HepG2 (cell line): ENCODE measurements around the gene SYNE1. TPM values are rescaled to one million over a fixed set of nuclear protein-coding genes. Genes with fewer than 3 reads are reported as not detected.

Source experiments
- BRCA1 ChIP-seq: sonication (generic); formaldehyde crosslinking; IDR thresholded peaks from 2 replicates; pipeline ENCODE4 v1.4.0; 2020; ENCODE audit warnings: missing genetic modification reagents
- BRF2 ChIP-seq: sonication (generic); formaldehyde crosslinking; IDR thresholded peaks from 2 replicates; pipeline ENCODE4 v1.8.1; 2022; ENCODE audit warnings: mild to moderate bottlenecking, missing genetic modification reagents
- JARID2 ChIP-seq: sonication (generic); formaldehyde crosslinking; IDR thresholded peaks from 2 replicates; pipeline ENCODE4 v1.8.1; 2023; ENCODE audit warnings: missing genetic modification reagents, inconsistent platforms; ENCODE audit not compliant: insufficient replicate concordance
- MAFK ChIP-seq, 2 experiments: IDR thresholded peaks in 1 of 2; conservative IDR thresholded peaks in 1 of 2; 2 replicates each; pipeline ENCODE4 v1.6.1; 2011; ENCODE audit warnings: improper control_type of control experiment in 2 of 2, low read length in 2 of 2
- ZBTB3 ChIP-seq: sonication (generic); formaldehyde crosslinking; IDR thresholded peaks from 2 replicates; pipeline ENCODE4 v1.4.0; 2020; ENCODE audit warnings: low read depth, mild to moderate bottlenecking, moderate library complexity, missing genetic modification reagents, borderline replicate concordance
- ZBTB7A ChIP-seq: sonication (generic); formaldehyde crosslinking; IDR thresholded peaks from 2 replicates; pipeline ENCODE4 v1.8.0; 2022; ENCODE audit warnings: mild to moderate bottlenecking, missing genetic modification reagents
- ZNF17 ChIP-seq: sonication (generic); formaldehyde crosslinking; IDR thresholded peaks from 2 replicates; pipeline ENCODE4 v1.5.0; 2020; ENCODE audit warnings: mild to moderate bottlenecking, missing genetic modification reagents
- ZNF224 ChIP-seq: sonication (generic); formaldehyde crosslinking; IDR thresholded peaks from 2 replicates; pipeline ENCODE4 v1.5.0; 2020; ENCODE audit warnings: mild to moderate bottlenecking, missing genetic modification reagents
- ZNF281 ChIP-seq: sonication (generic); formaldehyde crosslinking; IDR thresholded peaks from 2 replicates; pipeline ENCODE4 v1.4.0; 2020; ENCODE audit warnings: missing genetic modification reagents, borderline replicate concordance
- ZNF432 ChIP-seq: sonication (generic); formaldehyde crosslinking; IDR thresholded peaks from 2 replicates; pipeline ENCODE4 v1.5.0; 2020; ENCODE audit warnings: missing genetic modification reagents, mild to moderate bottlenecking, borderline replicate concordance
- polyA plus RNA-seq, 8 experiments: library from polyadenylated mRNA; depleted of rRNA in 3 of 8; stranded (reverse) in 7 of 8; unstranded in 1 of 8; fragments of >200 nt; fragmentation: Illumina TruSeq in 4 of 8; extraction: Trizol in 4 of 8; gene quantifications; 2 replicates each; pipeline versions ENCODE4 v1.2.1 to v1.2.3, GENCODE V29; 2011 to 2016; ENCODE audit warnings: low read depth in 4 of 8, missing spikeins in 1 of 8, mixed read lengths in 1 of 8; ENCODE audit not compliant: insufficient read depth in 1 of 8
- total RNA-seq, 5 experiments: library from RNA; depleted of rRNA; stranded (reverse); fragments of >200 nt; fragmentation: Illumina TruSeq; extraction: Trizol; gene quantifications; 2 replicates each; pipeline ENCODE4 v1.2.3, GENCODE V29; 2016; ENCODE audit warnings: low read depth in 1 of 5
- TF ChIP-seq, protein P1 (sequence below): sonication (generic); formaldehyde crosslinking; IDR thresholded peaks from 2 replicates; pipeline ENCODE4 v1.5.0; 2020; ENCODE audit warnings: mild to moderate bottlenecking, missing genetic modification reagents, borderline replicate concordance
- TF ChIP-seq, protein P2 (sequence below): sonication (generic); formaldehyde crosslinking; IDR thresholded peaks from 2 replicates; pipeline ENCODE4 v1.4.0; 2020; ENCODE audit warnings: mild to moderate bottlenecking, low read depth, missing genetic modification reagents
- TF ChIP-seq, protein P3 (sequence below): sonication (generic); formaldehyde crosslinking; IDR thresholded peaks from 2 replicates; pipeline ENCODE4 v1.4.0; 2020; ENCODE audit warnings: mild to moderate bottlenecking, missing genetic modification reagents

Gene SYNE1
- total and polyA plus RNA-seq, 2 of the 13 experiments (the other 11 are each of a cell fraction or from before 2014, with no cell fraction given) = 5.5 to 15.9 TPM

- TF ChIP-seq, protein P1, sequence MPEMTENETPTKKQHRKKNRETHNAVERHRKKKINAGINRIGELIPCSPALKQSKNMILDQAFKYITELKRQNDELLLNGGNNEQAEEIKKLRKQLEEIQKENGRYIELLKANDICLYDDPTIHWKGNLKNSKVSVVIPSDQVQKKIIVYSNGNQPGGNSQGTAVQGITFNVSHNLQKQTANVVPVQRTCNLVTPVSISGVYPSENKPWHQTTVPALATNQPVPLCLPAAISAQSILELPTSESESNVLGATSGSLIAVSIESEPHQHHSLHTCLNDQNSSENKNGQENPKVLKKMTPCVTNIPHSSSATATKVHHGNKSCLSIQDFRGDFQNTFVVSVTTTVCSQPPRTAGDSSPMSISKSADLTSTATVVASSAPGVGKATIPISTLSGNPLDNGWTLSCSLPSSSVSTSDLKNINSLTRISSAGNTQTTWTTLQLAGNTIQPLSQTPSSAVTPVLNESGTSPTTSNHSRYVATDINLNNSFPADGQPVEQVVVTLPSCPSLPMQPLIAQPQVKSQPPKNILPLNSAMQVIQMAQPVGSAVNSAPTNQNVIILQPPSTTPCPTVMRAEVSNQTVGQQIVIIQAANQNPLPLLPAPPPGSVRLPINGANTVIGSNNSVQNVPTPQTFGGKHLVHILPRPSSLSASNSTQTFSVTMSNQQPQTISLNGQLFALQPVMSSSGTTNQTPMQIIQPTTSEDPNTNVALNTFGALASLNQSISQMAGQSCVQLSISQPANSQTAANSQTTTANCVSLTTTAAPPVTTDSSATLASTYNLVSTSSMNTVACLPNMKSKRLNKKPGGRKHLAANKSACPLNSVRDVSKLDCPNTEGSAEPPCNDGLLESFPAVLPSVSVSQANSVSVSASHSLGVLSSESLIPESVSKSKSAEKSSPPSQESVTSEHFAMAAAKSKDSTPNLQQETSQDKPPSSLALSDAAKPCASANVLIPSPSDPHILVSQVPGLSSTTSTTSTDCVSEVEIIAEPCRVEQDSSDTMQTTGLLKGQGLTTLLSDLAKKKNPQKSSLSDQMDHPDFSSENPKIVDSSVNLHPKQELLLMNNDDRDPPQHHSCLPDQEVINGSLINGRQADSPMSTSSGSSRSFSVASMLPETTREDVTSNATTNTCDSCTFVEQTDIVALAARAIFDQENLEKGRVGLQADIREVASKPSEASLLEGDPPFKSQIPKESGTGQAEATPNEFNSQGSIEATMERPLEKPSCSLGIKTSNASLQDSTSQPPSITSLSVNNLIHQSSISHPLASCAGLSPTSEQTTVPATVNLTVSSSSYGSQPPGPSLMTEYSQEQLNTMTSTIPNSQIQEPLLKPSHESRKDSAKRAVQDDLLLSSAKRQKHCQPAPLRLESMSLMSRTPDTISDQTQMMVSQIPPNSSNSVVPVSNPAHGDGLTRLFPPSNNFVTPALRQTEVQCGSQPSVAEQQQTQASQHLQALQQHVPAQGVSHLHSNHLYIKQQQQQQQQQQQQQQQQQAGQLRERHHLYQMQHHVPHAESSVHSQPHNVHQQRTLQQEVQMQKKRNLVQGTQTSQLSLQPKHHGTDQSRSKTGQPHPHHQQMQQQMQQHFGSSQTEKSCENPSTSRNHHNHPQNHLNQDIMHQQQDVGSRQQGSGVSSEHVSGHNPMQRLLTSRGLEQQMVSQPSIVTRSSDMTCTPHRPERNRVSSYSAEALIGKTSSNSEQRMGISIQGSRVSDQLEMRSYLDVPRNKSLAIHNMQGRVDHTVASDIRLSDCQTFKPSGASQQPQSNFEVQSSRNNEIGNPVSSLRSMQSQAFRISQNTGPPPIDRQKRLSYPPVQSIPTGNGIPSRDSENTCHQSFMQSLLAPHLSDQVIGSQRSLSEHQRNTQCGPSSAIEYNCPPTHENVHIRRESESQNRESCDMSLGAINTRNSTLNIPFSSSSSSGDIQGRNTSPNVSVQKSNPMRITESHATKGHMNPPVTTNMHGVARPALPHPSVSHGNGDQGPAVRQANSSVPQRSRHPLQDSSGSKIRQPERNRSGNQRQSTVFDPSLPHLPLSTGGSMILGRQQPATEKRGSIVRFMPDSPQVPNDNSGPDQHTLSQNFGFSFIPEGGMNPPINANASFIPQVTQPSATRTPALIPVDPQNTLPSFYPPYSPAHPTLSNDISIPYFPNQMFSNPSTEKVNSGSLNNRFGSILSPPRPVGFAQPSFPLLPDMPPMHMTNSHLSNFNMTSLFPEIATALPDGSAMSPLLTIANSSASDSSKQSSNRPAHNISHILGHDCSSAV (CRISPR knock-in tag) = no peak
- TF ChIP-seq ZBTB7A (no peak), ZNF281 (CRISPR knock-in tag) (no peak), JARID2 (CRISPR knock-in tag) (no peak), ZBTB3 (CRISPR knock-in tag) (no peak), ZNF224 (CRISPR knock-in tag) (no peak), BRCA1 (CRISPR knock-in tag) (0 out of 2 replicates have a peak, but pooled peaks have one; percentile 54), MAFK (conservative IDR thresholded peaks at IDR 0.05 in 1 of 2, IDR thresholded peaks at IDR 0.05 in 1 of 2; ENCODE audit: low read length in 2 of 2) (no peak), BRF2 (CRISPR knock-in tag) (0 out of 2 replicates have a peak, but pooled peaks have one; percentile 26), ZNF17 (CRISPR knock-in tag) (no peak), ZNF432 (no peak)
- TF ChIP-seq, protein P2, sequence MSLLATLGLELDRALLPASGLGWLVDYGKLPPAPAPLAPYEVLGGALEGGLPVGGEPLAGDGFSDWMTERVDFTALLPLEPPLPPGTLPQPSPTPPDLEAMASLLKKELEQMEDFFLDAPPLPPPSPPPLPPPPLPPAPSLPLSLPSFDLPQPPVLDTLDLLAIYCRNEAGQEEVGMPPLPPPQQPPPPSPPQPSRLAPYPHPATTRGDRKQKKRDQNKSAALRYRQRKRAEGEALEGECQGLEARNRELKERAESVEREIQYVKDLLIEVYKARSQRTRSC (CRISPR knock-in tag) = no peak
- TF ChIP-seq, protein P3, sequence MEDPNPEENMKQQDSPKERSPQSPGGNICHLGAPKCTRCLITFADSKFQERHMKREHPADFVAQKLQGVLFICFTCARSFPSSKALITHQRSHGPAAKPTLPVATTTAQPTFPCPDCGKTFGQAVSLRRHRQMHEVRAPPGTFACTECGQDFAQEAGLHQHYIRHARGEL = no peak
Measured at GRCh38 chr6:152313542-152314482, 323.4 kb downstream of the SYNE1 start (continued).
